Type B pancreatic cell (in vitro differentiated cells): Measurements from ENCODE around the gene LRMDA. TPM values are rescaled to one million over a fixed set of nuclear protein-coding genes. Genes with fewer than 3 reads are reported as not detected.

Source experiments
- DNase-seq: peaks from one replicate; pipeline ENCODE4 v3.0.0; 2021; ENCODE audit warnings: mixed read lengths; ENCODE audit not compliant: unreplicated experiment; ENCODE audit errors: extremely low spot score
- H3K27ac Mint-ChIP-seq: 2 replicates; pipeline ENCODE4 v1.8.0; 2021; ENCODE audit warnings: mild to moderate bottlenecking, mixed read lengths
- H3K27me3 Mint-ChIP-seq: 2 replicates; pipeline ENCODE4 v1.8.0; 2021; ENCODE audit warnings: mixed read lengths
- H3K36me3 Mint-ChIP-seq: 2 replicates; pipeline ENCODE4 v1.8.0; 2021; ENCODE audit warnings: mixed read lengths
- H3K4me1 Mint-ChIP-seq: one replicate; pipeline ENCODE4 v1.8.0; 2021; ENCODE audit warnings: mixed read lengths; ENCODE audit not compliant: unreplicated experiment
- H3K4me3 Mint-ChIP-seq: 2 replicates; pipeline ENCODE4 v1.8.0; 2021; ENCODE audit warnings: mild to moderate bottlenecking, mixed read lengths
- H3K9me3 Mint-ChIP-seq: 2 replicates; pipeline ENCODE4 v1.8.0; 2021; ENCODE audit warnings: mixed read lengths
- CTCF ChIP-seq: fragments of 200-600 bp; sonication (generic); conservative IDR thresholded peaks from 2 replicates; pipeline ENCODE4 v1.5.0; 2021; ENCODE audit warnings: antibody characterized with exemption, mild to moderate bottlenecking
- total RNA-seq: library from RNA; stranded (reverse); gene quantifications from 2 replicates; pipeline ENCODE4 v1.2.1, GENCODE V29; 2021; ENCODE audit warnings: low replicate concordance

The LRMDA gene
- total RNA-seq, 1 donor from 2014 or later: 2.0 TPM

- Mint-ChIP-seq H3K4me3 (no peak overlapping the region), H3K27ac (no peak overlapping the region), H3K9me3 (no peaks in the 10 kb centered on the region), H3K36me3 (peaks cover 12% of the 10 kb centered on the region), H3K27me3 (peaks cover 43% of the 10 kb centered on the region), H3K4me1 (peaks cover 22% of the 10 kb centered on the region)
- peak; percentile 64 for TF ChIP-seq CTCF
- DNase-seq: no peak
These were observed 608.8 kb downstream of the LRMDA start for GRCh38 chr10:76040107-76040829.

- no peak overlapping the region for H3K27ac Mint-ChIP-seq
- H3K36me3 Mint-ChIP-seq: peaks cover 12% of the 10 kb centered on the region
- H3K27me3 Mint-ChIP-seq: peaks cover 49% of the 10 kb centered on the region
- no peak for DNase-seq
- H3K4me3 Mint-ChIP-seq: no peak overlapping the region
- peaks cover 22% of the 10 kb centered on the region for H3K4me1 Mint-ChIP-seq
- TF ChIP-seq CTCF: no peak
- H3K9me3 Mint-ChIP-seq: peaks cover 5% of the 10 kb centered on the region
These were observed 609.4 kb downstream of the LRMDA start for GRCh38 chr10:76040830-76041220.

- Mint-ChIP-seq H3K27me3 (peaks cover 53% of the 10 kb centered on the region), H3K4me3 (no peak overlapping the region), H3K36me3 (peaks cover 12% of the 10 kb centered on the region), H3K9me3 (peaks cover 8% of the 10 kb centered on the region), H3K4me1 (peaks cover 18% of the 10 kb centered on the region), H3K27ac (no peak overlapping the region)
- no peak for TF ChIP-seq CTCF
- no peak for DNase-seq
These were observed 610.1 kb downstream of the LRMDA start for GRCh38 chr10:76041551-76041950.

GRCh38 chr10:76043261-76043660, 611.8 kb downstream of the LRMDA start:
- peaks cover 18% of the 10 kb centered on the region for H3K4me1 Mint-ChIP-seq
- H3K36me3 Mint-ChIP-seq: peaks cover 16% of the 10 kb centered on the region
- DNase-seq: no peak
- H3K27me3 Mint-ChIP-seq: peaks cover 62% of the 10 kb centered on the region
- H3K9me3 Mint-ChIP-seq: peaks cover 15% of the 10 kb centered on the region
- no peak overlapping the region for H3K4me3 Mint-ChIP-seq
- no peak overlapping the region for H3K27ac Mint-ChIP-seq
- TF ChIP-seq CTCF: no peak

- peaks cover 15% of the 10 kb centered on the region for H3K9me3 Mint-ChIP-seq
- H3K4me3 Mint-ChIP-seq: no peak overlapping the region
- H3K36me3 Mint-ChIP-seq: peaks cover 10% of the 10 kb centered on the region
- H3K4me1 Mint-ChIP-seq: peaks cover 21% of the 10 kb centered on the region
- peaks cover 65% of the 10 kb centered on the region for H3K27me3 Mint-ChIP-seq
- no peak for TF ChIP-seq CTCF
- H3K27ac Mint-ChIP-seq: no peak overlapping the region
- DNase-seq: no peak
These were observed 613.3 kb downstream of the LRMDA start for GRCh38 chr10:76044751-76045150.

GRCh38 chr10:76045174-76045573, 613.8 kb downstream of the LRMDA start:
- H3K9me3 Mint-ChIP-seq: peaks cover 15% of the 10 kb centered on the region
- peaks cover 10% of the 10 kb centered on the region for H3K36me3 Mint-ChIP-seq
- H3K4me3 Mint-ChIP-seq: no peak overlapping the region
- no peak overlapping the region for H3K27ac Mint-ChIP-seq
- peaks cover 61% of the 10 kb centered on the region for H3K27me3 Mint-ChIP-seq
- no peak for DNase-seq
- TF ChIP-seq CTCF: no peak
- H3K4me1 Mint-ChIP-seq: peaks cover 25% of the 10 kb centered on the region
